ENCODE data around the gene MLST8. TPM values are rescaled to one million over a fixed set of nuclear protein-coding genes. Genes with fewer than 3 reads are reported as not detected.
"Not testable (repeated sequence)": the region's sequence is repeated elsewhere in the genome, so short reads cannot be mapped to it uniquely, and the experiment has no call there.

MLST8 gene
- total and polyA plus RNA-seq, 2 experiments from 2014 or later, result 100.0 to 117 TPM

- Histone ChIP-seq H3K27me3 (no peaks in the 10 kb centered on the region), H3K36me3 (peaks cover 44% of the 10 kb centered on the region), H3K27ac (peak overlapping the region; percentile 94), H3K4me1 (ENCODE audit: low read depth) (peaks cover 8% of the 10 kb centered on the region), H3K4me3 (no peak overlapping the region), H3K9me3 (ENCODE audit: low read depth) (no peaks in the 10 kb centered on the region)
- no peak for TF ChIP-seq CTCF (IDR thresholded peaks at IDR 0.05; ENCODE audit: low read depth, low read length)
- no peak for DNase-seq (ENCODE audit: low read depth in 1 of 2, low spot score in 1 of 2)
These were observed 47.5 kb downstream of the MLST8 start for GRCh38 chr16:2252806-2253148.

GRCh38 chr16:2253293-2253692 lies 48.0 kb downstream of the MLST8 start:
- Histone ChIP-seq H3K27me3 (no peaks in the 10 kb centered on the region), H3K27ac (no peak overlapping the region), H3K4me3 (no peak overlapping the region), H3K9me3 (ENCODE audit: low read depth) (no peaks in the 10 kb centered on the region), H3K4me1 (ENCODE audit: low read depth) (peaks cover 8% of the 10 kb centered on the region), H3K36me3 (peaks cover 49% of the 10 kb centered on the region)
- no peak for DNase-seq (ENCODE audit: low read depth in 1 of 2, low spot score in 1 of 2)
- TF ChIP-seq CTCF (IDR thresholded peaks at IDR 0.05; ENCODE audit: low read depth, low read length), result no peak

GRCh38 chr16:2256531-2257140 lies 51.4 kb downstream of the MLST8 start:
- H3K4me1 ChIP-seq (ENCODE audit: low read depth), result peaks cover 8% of the 10 kb centered on the region
- H3K27ac ChIP-seq, result no peak overlapping the region
- peaks cover 78% of the 10 kb centered on the region for H3K36me3 ChIP-seq
- no peaks in the 10 kb centered on the region for H3K27me3 ChIP-seq
- DNase-seq (ENCODE audit: low read depth in 1 of 2, low spot score in 1 of 2), result no peak
- H3K9me3 ChIP-seq (ENCODE audit: low read depth), result no peaks in the 10 kb centered on the region
- H3K4me3 ChIP-seq, result no peak overlapping the region
- TF ChIP-seq CTCF (IDR thresholded peaks at IDR 0.05; ENCODE audit: low read depth, low read length), result no peak

GRCh38 chr16:2257726-2258125 lies 52.5 kb downstream of the MLST8 start:
- H3K36me3 ChIP-seq, result peaks cover 89% of the 10 kb centered on the region
- no peak overlapping the region for H3K27ac ChIP-seq
- no peak overlapping the region for H3K4me3 ChIP-seq
- no peaks in the 10 kb centered on the region for H3K9me3 ChIP-seq (ENCODE audit: low read depth)
- no peak for DNase-seq (ENCODE audit: low read depth in 1 of 2, low spot score in 1 of 2)
- TF ChIP-seq CTCF (IDR thresholded peaks at IDR 0.05; ENCODE audit: low read depth, low read length), result no peak
- no peaks in the 10 kb centered on the region for H3K27me3 ChIP-seq
- no peaks in the 10 kb centered on the region for H3K4me1 ChIP-seq (ENCODE audit: low read depth)

GRCh38 chr16:2258530-2258929 lies 53.3 kb downstream of the MLST8 start:
- peaks cover 88% of the 10 kb centered on the region for H3K36me3 ChIP-seq
- DNase-seq (ENCODE audit: low read depth in 1 of 2, low spot score in 1 of 2); H3K27me3 ChIP-seq; H3K4me3 ChIP-seq; H3K27ac ChIP-seq; H3K9me3 ChIP-seq (ENCODE audit: low read depth); H3K4me1 ChIP-seq (ENCODE audit: low read depth): not testable (repeated sequence)

Other genes starting within 250 kb of the MLST8 start
- gene NDUFB10, start 245.9 kb upstream of the MLST8 start, total RNA-seq, result 291 and 575 TPM in 2 replicates
- gene NDUFB10, start 245.9 kb upstream of the MLST8 start, polyA plus RNA-seq, result 485 and 518 TPM in 2 replicates
- 2,958 and 3,550 TPM in 2 replicates for gene RPS2, start 240.6 kb upstream of the MLST8 start, total RNA-seq
- gene RPS2, start 240.6 kb upstream of the MLST8 start, polyA plus RNA-seq, result 2,155 and 2,484 TPM in 2 replicates
- 0.21 TPM in 1 of 2 replicates, not detected in the other for gene RNF151, start 238.6 kb upstream of the MLST8 start, total RNA-seq
- 0.38 and 0.54 TPM in 2 replicates for gene RNF151, start 238.6 kb upstream of the MLST8 start, polyA plus RNA-seq
- 72.4 and 94.7 TPM in 2 replicates for gene TBL3, start 233.4 kb upstream of the MLST8 start, total RNA-seq
- gene TBL3, start 233.4 kb upstream of the MLST8 start, polyA plus RNA-seq, result 67.3 and 82.9 TPM in 2 replicates
- 0.25 and 1.3 TPM in 2 replicates for gene NOXO1, start 224.0 kb upstream of the MLST8 start, total RNA-seq
- 0.80 and 1.2 TPM in 2 replicates for gene NOXO1, start 224.0 kb upstream of the MLST8 start, polyA plus RNA-seq
- 52.8 and 53.5 TPM in 2 replicates for gene GFER, start 221.3 kb upstream of the MLST8 start, total RNA-seq
- 43.8 and 46.9 TPM in 2 replicates for gene GFER, start 221.3 kb upstream of the MLST8 start, polyA plus RNA-seq
- gene SYNGR3, start 215.5 kb upstream of the MLST8 start, total RNA-seq, result 27.2 and 28.5 TPM in 2 replicates
- 21.8 and 27.1 TPM in 2 replicates for gene SYNGR3, start 215.5 kb upstream of the MLST8 start, polyA plus RNA-seq
- gene ZNF598, start 195.6 kb upstream of the MLST8 start, total RNA-seq, result 35.6 and 50.4 TPM in 2 replicates
- gene ZNF598, start 195.6 kb upstream of the MLST8 start, polyA plus RNA-seq, result 28.8 and 34.5 TPM in 2 replicates
- 3.3 and 16.2 TPM in 2 replicates for gene NPW, start 185.7 kb upstream of the MLST8 start, total RNA-seq
- 13.4 and 38.6 TPM in 2 replicates for gene NPW, start 185.7 kb upstream of the MLST8 start, polyA plus RNA-seq
- gene NHERF2, start 178.6 kb upstream of the MLST8 start, total RNA-seq, result 33.0 and 34.7 TPM in 2 replicates
- gene NHERF2, start 178.6 kb upstream of the MLST8 start, polyA plus RNA-seq, result 37.4 and 50.7 TPM in 2 replicates
- 61.1 and 61.3 TPM in 2 replicates for gene NTHL1, start 157.6 kb upstream of the MLST8 start, total RNA-seq
- gene NTHL1, start 157.6 kb upstream of the MLST8 start, polyA plus RNA-seq, result 51.3 and 62.7 TPM in 2 replicates
- 103 and 152 TPM in 2 replicates for gene TSC2, start 157.5 kb upstream of the MLST8 start, total RNA-seq
- 123 and 142 TPM in 2 replicates for gene TSC2, start 157.5 kb upstream of the MLST8 start, polyA plus RNA-seq
- gene PKD1, start 69.6 kb upstream of the MLST8 start, total RNA-seq, result 115 and 206 TPM in 2 replicates
- gene PKD1, start 69.6 kb upstream of the MLST8 start, polyA plus RNA-seq, result 49.9 and 55.3 TPM in 2 replicates
- 5.0 and 6.5 TPM in 2 replicates for gene RAB26, start 56.8 kb upstream of the MLST8 start, total RNA-seq
- 12.1 and 16.7 TPM in 2 replicates for gene RAB26, start 56.8 kb upstream of the MLST8 start, polyA plus RNA-seq
- 67.5 and 71.6 TPM in 2 replicates for gene TRAF7, start 49.7 kb upstream of the MLST8 start, total RNA-seq
- 32.3 and 37.4 TPM in 2 replicates for gene TRAF7, start 49.7 kb upstream of the MLST8 start, polyA plus RNA-seq
- gene CASKIN1, start 8.8 kb upstream of the MLST8 start, total RNA-seq, result 15.5 TPM in 2 replicates
- gene CASKIN1, start 8.8 kb upstream of the MLST8 start, polyA plus RNA-seq, result 14.3 and 15.4 TPM in 2 replicates
- gene BRICD5, start 5.4 kb downstream of the MLST8 start, total RNA-seq, result 24.4 and 24.6 TPM in 2 replicates
- 16.0 and 21.8 TPM in 2 replicates for gene BRICD5, start 5.4 kb downstream of the MLST8 start, polyA plus RNA-seq
- gene PGP, start 9.4 kb downstream of the MLST8 start, total RNA-seq, result 43.2 and 61.8 TPM in 2 replicates
- 41.9 and 57.9 TPM in 2 replicates for gene PGP, start 9.4 kb downstream of the MLST8 start, polyA plus RNA-seq
- gene E4F1, start 18.1 kb downstream of the MLST8 start, total RNA-seq, result 48.1 and 55.4 TPM in 2 replicates
- 27.7 and 28.3 TPM in 2 replicates for gene E4F1, start 18.1 kb downstream of the MLST8 start, polyA plus RNA-seq
- gene DNASE1L2, start 31.0 kb downstream of the MLST8 start, total RNA-seq, result 1.1 and 1.5 TPM in 2 replicates
- gene DNASE1L2, start 31.0 kb downstream of the MLST8 start, polyA plus RNA-seq, result 0.68 and 1.3 TPM in 2 replicates
- gene ECI1, start 46.1 kb downstream of the MLST8 start, total RNA-seq, result 137 and 197 TPM in 2 replicates
- gene ECI1, start 46.1 kb downstream of the MLST8 start, polyA plus RNA-seq, result 343 and 407 TPM in 2 replicates
- gene RNPS1, start 62.7 kb downstream of the MLST8 start, total RNA-seq, result 182 and 220 TPM in 2 replicates
- 319 and 398 TPM in 2 replicates for gene RNPS1, start 62.7 kb downstream of the MLST8 start, polyA plus RNA-seq
- gene ABCA3, start 135.3 kb downstream of the MLST8 start, total RNA-seq, result 14.2 and 14.5 TPM in 2 replicates
- gene ABCA3, start 135.3 kb downstream of the MLST8 start, polyA plus RNA-seq, result 11.1 and 16.9 TPM in 2 replicates
- gene CCNF, start 224.0 kb downstream of the MLST8 start, total RNA-seq, result 10.5 and 44.0 TPM in 2 replicates
- gene CCNF, start 224.0 kb downstream of the MLST8 start, polyA plus RNA-seq, result 9.2 and 48.2 TPM in 2 replicates

Data from cardiac muscle cell (in vitro differentiated cells and primary cell).